H1 (cell line): ENCODE measurements around the gene CNTN5. TPM values are rescaled to one million over a fixed set of nuclear protein-coding genes. Genes with fewer than 3 reads are reported as not detected.

ENCODE experiments used
- CTCF ChIA-PET: fragments of 300-600 bp; sonication (Branson Sonifier 250); formaldehyde crosslinking; loops from one replicate; lab custom pipeline; 2021; ENCODE audit not compliant: partially characterized antibody; lab: Charles Lee
- POLR2A ChIA-PET: fragments of 300-600 bp; sonication (Branson Sonifier 250); formaldehyde crosslinking; loops from one replicate; lab custom pipeline; 2021; ENCODE audit warnings: inconsistent platforms; ENCODE audit not compliant: partially characterized antibody; lab: Charles Lee
- DNase-seq, 2 experiments: peaks; one replicate each; pipeline versions ENCODE4 v3.0.0 to v3.0.0-alpha.2; 2010 to 2022; ENCODE audit warnings: low spot score in 2 of 2, low read depth in 1 of 2, mixed read lengths in 1 of 2
- FAIRE-seq: peaks from 2 replicates; lab custom pipeline; 2011; peaks lifted over from hg19 to GRCh38; lab: Jason Lieb, UNC
- H2AFZ ChIP-seq: 2 replicates; pipeline ENCODE4 v1.8.1; 2012; ENCODE audit warnings: low read length, inconsistent platforms
- H2AK5ac ChIP-seq: 2 replicates; pipeline ENCODE4 v1.6.1; 2013; ENCODE audit warnings: low read depth, low read length
- H2BK120ac ChIP-seq: replicated peaks from 2 replicates; pipeline ENCODE3; 2013; ENCODE audit warnings: low read depth, low read length, inconsistent platforms
- H2BK12ac ChIP-seq: 2 replicates; pipeline ENCODE4 v1.6.1; 2013; ENCODE audit warnings: low read depth, low read length
- H2BK15ac ChIP-seq: 2 replicates; pipeline ENCODE4 v1.6.1; 2013; ENCODE audit warnings: low read length
- H2BK20ac ChIP-seq: 2 replicates; pipeline ENCODE4 v1.6.1; 2013; ENCODE audit warnings: low read length
- H2BK5ac ChIP-seq: 2 replicates; pipeline ENCODE4 v1.6.1; 2013; ENCODE audit warnings: low read depth, low read length
- H3K14ac ChIP-seq: 2 replicates; pipeline ENCODE4 v1.6.1; 2013; ENCODE audit warnings: inconsistent platforms; ENCODE audit not compliant: insufficient read length
- H3K18ac ChIP-seq: 2 replicates; pipeline ENCODE4 v1.6.1; 2013; ENCODE audit warnings: low read length; ENCODE audit errors: extremely low read depth
- H3K23ac ChIP-seq: 2 replicates; pipeline ENCODE4 v1.6.1; 2013; ENCODE audit warnings: inconsistent platforms; ENCODE audit not compliant: insufficient read length
- H3K23me2 ChIP-seq: 2 replicates; pipeline ENCODE4 v1.6.1; 2013; ENCODE audit warnings: low read depth, low read length
- H3K27ac ChIP-seq: 2 replicates; pipeline ENCODE4 v1.6.1; 2011; ENCODE audit warnings: low read depth, low read length, inconsistent platforms
- H3K27me3 ChIP-seq, 4 experiments: replicated peaks in 1 of 4; 1 replicate in 1 of 4; 2 replicates in 3 of 4; pipeline versions ENCODE4 v1.6.1 to v1.8.1; 2011 to 2013; ENCODE audit warnings: low read length in 3 of 4, mild to moderate bottlenecking in 3 of 4, inconsistent platforms in 2 of 4, mixed read lengths in 2 of 4, moderate library complexity in 1 of 4; ENCODE audit not compliant: control insufficient read depth in 3 of 4, insufficient read depth in 3 of 4; ENCODE audit errors: extremely low read depth in 1 of 4
- H3K36me3 ChIP-seq, 4 experiments: 2 replicates each; pipeline versions ENCODE4 v1.6.1 to v1.8.1; 2011 to 2013; ENCODE audit warnings: mild to moderate bottlenecking in 4 of 4, low read length in 3 of 4, moderate library complexity in 2 of 4, control low read depth in 1 of 4, inconsistent platforms in 1 of 4; ENCODE audit not compliant: insufficient read depth in 4 of 4, control insufficient read depth in 2 of 4
- H3K4ac ChIP-seq: replicated peaks from 2 replicates; pipeline ENCODE3; 2013; ENCODE audit warnings: low read length, low read depth, mixed read lengths, inconsistent platforms; ENCODE audit not compliant: insufficient read length
- H3K4me1 ChIP-seq, 4 experiments: replicated peaks in 1 of 4; 1 replicate in 1 of 4; 2 replicates in 3 of 4; pipeline versions ENCODE4 v1.6.1 to v1.8.1; 2011 to 2013; ENCODE audit warnings: low read length in 3 of 4, inconsistent platforms in 2 of 4, mixed read lengths in 1 of 4; ENCODE audit not compliant: insufficient read depth in 4 of 4, control insufficient read depth in 3 of 4
- H3K4me2 ChIP-seq, 2 experiments: 2 replicates each; pipeline versions ENCODE4 v1.6.1 to v1.8.1; 2011 to 2013; ENCODE audit warnings: low read depth in 2 of 2, low read length in 2 of 2, control low read depth in 1 of 2, inconsistent platforms in 1 of 2, mild to moderate bottlenecking in 1 of 2; ENCODE audit not compliant: insufficient read depth in 1 of 2
- H3K4me3 ChIP-seq, 4 experiments: fragments of 200-600, 300-600 bp in 1 of 4; sonication (generic), shearing (Covaris generic), sonication (Bioruptor Twin) in 1 of 4; 2 replicates each; pipeline versions ENCODE4 v1.5.1 to v1.8.1; 2011 to 2016; ENCODE audit warnings: low read length in 4 of 4, low read depth in 3 of 4, control low read depth in 2 of 4, inconsistent platforms in 2 of 4, mild to moderate bottlenecking in 2 of 4, mixed read lengths in 1 of 4, moderate library complexity in 1 of 4; ENCODE audit not compliant: insufficient read depth in 2 of 4; ENCODE audit errors: extremely low read depth in 1 of 4
- H3K56ac ChIP-seq: replicated peaks from 2 replicates; pipeline ENCODE3; 2013; ENCODE audit warnings: low read depth, mild to moderate bottlenecking, mixed read lengths, low read length, inconsistent platforms; ENCODE audit not compliant: insufficient read length
- H3K79me1 ChIP-seq: 2 replicates; pipeline ENCODE4 v1.6.1; 2013; ENCODE audit warnings: low read depth, low read length, control low read depth
- H3K79me2 ChIP-seq, 2 experiments: 2 replicates each; pipeline versions ENCODE4 v1.6.1 to v1.8.1; 2012 to 2013; ENCODE audit warnings: low read length in 2 of 2, mild to moderate bottlenecking in 2 of 2, inconsistent platforms in 1 of 2; ENCODE audit not compliant: insufficient read depth in 2 of 2, control insufficient read depth in 1 of 2
- H3K9ac ChIP-seq, 4 experiments: replicated peaks in 1 of 4; 1 replicate in 1 of 4; 2 replicates in 3 of 4; pipeline versions ENCODE4 v1.6.1 to v1.8.1; 2011 to 2013; ENCODE audit warnings: low read depth in 3 of 4, low read length in 3 of 4, control low read depth in 2 of 4, mild to moderate bottlenecking in 2 of 4, moderate library complexity in 2 of 4, inconsistent platforms in 1 of 4; ENCODE audit errors: extremely low read depth in 1 of 4
- H3K9me3 ChIP-seq, 2 experiments: 2 replicates each; pipeline versions ENCODE4 v1.6.1 to v1.8.1; 2012 to 2013; ENCODE audit warnings: mild to moderate bottlenecking in 2 of 2, moderate library complexity in 2 of 2, control low read depth in 1 of 2, inconsistent platforms in 1 of 2, low read depth in 1 of 2, low read length in 1 of 2, mixed read lengths in 1 of 2; ENCODE audit not compliant: insufficient read depth in 2 of 2
- H4K20me1 ChIP-seq, 2 experiments: replicated peaks in 1 of 2; 2 replicates each; pipeline versions ENCODE3 to v1.8.1; 2011 to 2013; ENCODE audit warnings: inconsistent platforms in 2 of 2, low read length in 2 of 2, mild to moderate bottlenecking in 1 of 2; ENCODE audit not compliant: insufficient read depth in 2 of 2, control insufficient read depth in 1 of 2
- H4K5ac ChIP-seq: 2 replicates; pipeline ENCODE4 v1.6.1; 2013; ENCODE audit warnings: low read length, low read depth, mixed read lengths, inconsistent platforms; ENCODE audit not compliant: insufficient read length
- H4K8ac ChIP-seq: 2 replicates; pipeline ENCODE4 v1.8.0; 2013; ENCODE audit warnings: mild to moderate bottlenecking, moderate library complexity, low read length, inconsistent platforms; ENCODE audit not compliant: insufficient read depth; ENCODE audit errors: extremely low read depth
- H4K91ac ChIP-seq: replicated peaks from 2 replicates; pipeline ENCODE3; 2013; ENCODE audit warnings: low read length, mixed read lengths, inconsistent platforms; ENCODE audit not compliant: insufficient read length
- BACH1 ChIP-seq: IDR thresholded peaks from 2 replicates; pipeline ENCODE4 v1.6.1; 2012; ENCODE audit warnings: low read length, improper control_type of control experiment
- CTCF ChIP-seq, 3 experiments: IDR thresholded peaks; 1 replicate in 2 of 3; 2 replicates in 1 of 3; pipeline versions ENCODE4 v1.5.1 to v1.6.1; 2011; ENCODE audit warnings: low read length in 3 of 3, mild to moderate bottlenecking in 3 of 3, inconsistent platforms in 2 of 3, low read depth in 1 of 3, moderate library complexity in 1 of 3; ENCODE audit not compliant: insufficient read depth in 1 of 3; ENCODE audit errors: control extremely low read depth in 1 of 3
- FOSL1 ChIP-seq: IDR thresholded peaks from 2 replicates; pipeline ENCODE4 v1.6.1; 2011; ENCODE audit warnings: mild to moderate bottlenecking, low read depth, low read length, moderate library complexity; ENCODE audit not compliant: insufficient read depth
- KDM4A ChIP-seq: IDR thresholded peaks from one replicate; pipeline ENCODE4 v1.7.1; 2012; ENCODE audit warnings: low read depth, mild to moderate bottlenecking, moderate library complexity, low read length, inconsistent platforms; ENCODE audit not compliant: severe bottlenecking
- MAFK ChIP-seq: IDR thresholded peaks from 2 replicates; pipeline ENCODE4 v1.6.1; 2012; ENCODE audit warnings: low read depth, mild to moderate bottlenecking, improper control_type of control experiment, low read length
- POU5F1 ChIP-seq: IDR thresholded peaks from 2 replicates; pipeline ENCODE4 v1.6.1; 2011; ENCODE audit warnings: low read depth, mild to moderate bottlenecking, low read length, moderate library complexity
- RAD21 ChIP-seq, 2 experiments: IDR thresholded peaks in 1 of 2; conservative IDR thresholded peaks in 1 of 2; 2 replicates each; pipeline ENCODE4 v1.6.1; 2011; ENCODE audit warnings: low read depth in 2 of 2, low read length in 2 of 2, improper control_type of control experiment in 1 of 2, inconsistent platforms in 1 of 2, mild to moderate bottlenecking in 1 of 2, moderate library complexity in 1 of 2
- RNF2 ChIP-seq: fragments of 200-900, 300-1000 bp; sonication (generic); IDR thresholded peaks from 2 replicates; pipeline ENCODE4 v1.7.1; 2016; ENCODE audit warnings: borderline replicate concordance, low read depth, mild to moderate bottlenecking, antibody characterized with exemption, low read length; ENCODE audit not compliant: poor library complexity, severe bottlenecking; ENCODE audit errors: missing control alignments
- SIN3A ChIP-seq, 2 experiments: IDR thresholded peaks in 1 of 2; conservative IDR thresholded peaks in 1 of 2; 2 replicates each; pipeline ENCODE4 v1.6.1; 2011 to 2012; ENCODE audit warnings: low read length in 2 of 2, improper control_type of control experiment in 1 of 2, low read depth in 1 of 2, mild to moderate bottlenecking in 1 of 2
- WGBS, 2 experiments: shearing (Covaris generic) in 1 of 2; methylation state at CpG; one replicate each; pipeline versions ENCODE4 v1.1.6 to v1.1.7; 2013 to 2015; ENCODE audit warnings: low lambda C conversion rate in 2 of 2, mixed read lengths in 2 of 2, inconsistent platforms in 1 of 2, low coverage in 1 of 2, missing lambda C conversion rate in 1 of 2; ENCODE audit not compliant: insufficient replicate concordance in 2 of 2, insufficient coverage in 1 of 2, insufficient read length in 1 of 2; ENCODE audit errors: extremely low coverage in 1 of 2, missing lambda C conversion rate in 1 of 2; 5-methylcytosine and 5-hydroxymethylcytosine counted together
- polyA plus RNA-seq, 7 experiments: library from polyadenylated mRNA; depleted of rRNA in 3 of 7; stranded (reverse) in 5 of 7; unstranded in 2 of 7; fragments of >200 nt in 5 of 7; fragments of 200-250 nt in 2 of 7; gene quantifications; 1 replicate in 5 of 7; 2 replicates in 1 of 7; 4 replicates in 1 of 7; pipeline versions ENCODE4 v1.2.1 to v1.2.3, GENCODE V29; 2011 to 2013; ENCODE audit warnings: missing spikeins in 2 of 7, mixed read lengths in 2 of 7
- total RNA-seq: library from RNA; stranded (reverse); fragmentation: NEBNext Ultra II Directional; extraction: Animal tissue kit (Norgen Biotek cat#: 25700); gene quantifications from 2 replicates; pipeline ENCODE4 v1.2.1, GENCODE V29; 2021

Gene CNTN5
- total and polyA plus RNA-seq, 2 of the 8 experiments (the other 6 are each of a cell fraction or from before 2014, with no cell fraction given): not detected

- Histone ChIP-seq H3K4me3 (no peak overlapping the region), H3K27ac (no peak overlapping the region), H3K23ac (no peak overlapping the region), H3K79me1 (no peaks in the 10 kb centered on the region), H2AFZ (peak overlapping the region; percentile 94), H3K9ac (no peak overlapping the region), H3K36me3 (no peaks in the 10 kb centered on the region), H3K23me2 (no peaks in the 10 kb centered on the region), H4K8ac (no peak overlapping the region), H4K20me1 (no peaks in the 10 kb centered on the region), H3K9me3 (no peaks in the 10 kb centered on the region), H3K4me2 (peak overlapping the region; percentile 35 to 49; a peak in 2 of 4 replicates), H2BK12ac (no peak overlapping the region), H3K79me2 (no peaks in the 10 kb centered on the region), H3K56ac (no peak overlapping the region), H3K4ac (no peak overlapping the region), H3K14ac (no peak overlapping the region), H3K4me1 (peaks cover 0 to 7% (median under 1%) of the 10 kb centered on the region in 4 experiments; a peak in 4 of 7 replicates), H3K18ac (no peak overlapping the region), H3K27me3 (no peaks in the 10 kb centered on the region), H2AK5ac (no peak overlapping the region), H4K91ac (no peak overlapping the region), H2BK5ac (no peak overlapping the region; the same call in 1 of the 2 replicates), H4K5ac (no peak overlapping the region), H2BK15ac (no peak overlapping the region), H2BK20ac (no peak overlapping the region), H2BK120ac (no peak overlapping the region)
- FAIRE-seq: no peak
- DNase-seq: peak; percentile 15 to 51
- 71% methylated on average over 8 of the region's 8 CpGs; no CpG with 5 or more reads in 1 of the 2 experiments for WGBS, 2 experiments
- POLR2A ChIA-PET: interaction anchor here (1.2 kb wide), 1 partner anchor 16 kb away, joined by 3 read pairs; no protein-coding TSS in a partner anchor
- CTCF ChIA-PET: interaction anchor here (0.7 to 1.5 kb wide), 7 partner anchors 10 to 609 kb away, joined by 3 read pairs; no protein-coding TSS in a partner anchor
- TF ChIP-seq CTCF (IDR thresholded peaks at IDR 0.05; ENCODE audit: control extremely low read depth in 1 of 3, insufficient read depth in 1 of 3, low read depth in 1 of 3, low read length in 3 of 3): peak in 1 of 3 experiments; percentile 22; a peak in 1 of 4 replicates
- TF ChIP-seq MAFK: no peak
- no peak for TF ChIP-seq SIN3A (conservative IDR thresholded peaks at IDR 0.05 in 1 of 2, IDR thresholded peaks at IDR 0.05 in 1 of 2; ENCODE audit: low read depth in 1 of 2, low read length in 2 of 2)
- TF ChIP-seq POU5F1: no peak
- no peak for TF ChIP-seq BACH1
- TF ChIP-seq KDM4A: no peak
- TF ChIP-seq RNF2: no peak
- peak; percentile 5 to 18; a peak in 1 of 4 replicates for TF ChIP-seq RAD21 (IDR thresholded peaks at IDR 0.05 in 1 of 2, conservative IDR thresholded peaks at IDR 0.05 in 1 of 2; ENCODE audit: low read depth in 2 of 2, low read length in 2 of 2)
- TF ChIP-seq FOSL1: no peak
These were observed 49.2 kb downstream of the CNTN5 start for GRCh38 chr11:99069856-99070444.
